Breast epithelium (tissue), 3 donors: ENCODE data around the gene MRAS.

Source experiments
- POLR2A ChIP-seq: fragments of 450-650 bp; IDR thresholded peaks from one replicate; pipeline ENCODE4 v1.6.1; 2016; ENCODE audit warnings: antibody characterized with exemption, mild to moderate bottlenecking, moderate library complexity
- TF ChIP-seq, protein P1 (sequence below), 3 donors: fragments of 450-650 bp; IDR thresholded peaks; one replicate each; pipeline ENCODE4 v1.5.1; 2016 to 2017; ENCODE audit warnings: antibody characterized with exemption in 3 of 3, mild to moderate bottlenecking in 3 of 3, moderate library complexity in 3 of 3

DNA sequence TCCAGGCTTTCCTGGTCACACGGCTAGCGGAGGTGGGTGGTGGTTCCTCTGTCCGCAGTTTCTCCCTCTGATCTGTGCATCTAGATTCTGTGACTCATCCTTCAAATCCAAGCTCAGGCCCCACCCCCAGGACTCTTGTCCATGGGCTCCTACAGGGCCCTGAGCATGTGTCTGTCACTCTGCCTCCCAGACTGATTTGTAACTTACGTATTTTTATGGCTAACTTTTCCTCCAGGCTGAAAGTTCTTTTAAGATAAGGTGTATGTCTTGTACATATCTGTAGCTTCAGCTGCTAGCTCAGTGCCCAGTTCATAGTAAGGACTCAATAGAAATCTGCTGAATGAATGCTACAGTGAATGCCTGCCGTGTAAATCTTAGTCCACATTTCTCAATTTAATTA, 94.1 kb downstream of the MRAS start:
- TF ChIP-seq, protein P1, sequence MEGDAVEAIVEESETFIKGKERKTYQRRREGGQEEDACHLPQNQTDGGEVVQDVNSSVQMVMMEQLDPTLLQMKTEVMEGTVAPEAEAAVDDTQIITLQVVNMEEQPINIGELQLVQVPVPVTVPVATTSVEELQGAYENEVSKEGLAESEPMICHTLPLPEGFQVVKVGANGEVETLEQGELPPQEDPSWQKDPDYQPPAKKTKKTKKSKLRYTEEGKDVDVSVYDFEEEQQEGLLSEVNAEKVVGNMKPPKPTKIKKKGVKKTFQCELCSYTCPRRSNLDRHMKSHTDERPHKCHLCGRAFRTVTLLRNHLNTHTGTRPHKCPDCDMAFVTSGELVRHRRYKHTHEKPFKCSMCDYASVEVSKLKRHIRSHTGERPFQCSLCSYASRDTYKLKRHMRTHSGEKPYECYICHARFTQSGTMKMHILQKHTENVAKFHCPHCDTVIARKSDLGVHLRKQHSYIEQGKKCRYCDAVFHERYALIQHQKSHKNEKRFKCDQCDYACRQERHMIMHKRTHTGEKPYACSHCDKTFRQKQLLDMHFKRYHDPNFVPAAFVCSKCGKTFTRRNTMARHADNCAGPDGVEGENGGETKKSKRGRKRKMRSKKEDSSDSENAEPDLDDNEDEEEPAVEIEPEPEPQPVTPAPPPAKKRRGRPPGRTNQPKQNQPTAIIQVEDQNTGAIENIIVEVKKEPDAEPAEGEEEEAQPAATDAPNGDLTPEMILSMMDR (IDR thresholded peaks at IDR 0.05): no peak
- no peak for TF ChIP-seq POLR2A
